Endometrium (tissue), 2 donors: Measurements from ENCODE around the gene FAM24A.
A peak's percentile ranks its signal among the peaks of the same experiment; 100 is the strongest.

Source experiments
- FAIRE-seq: peaks from 2 replicates; lab custom pipeline; 2012; peaks lifted over from hg19 to GRCh38; lab: Jason Lieb, UNC
- donor health status: control.
- donor health status: control.

Gene FAM24A

GRCh38 chr10:122931088-122931906 lies 20.9 kb downstream of the FAM24A start:
- FAIRE-seq: no peak

- no peak for FAIRE-seq
These were observed 28.9 kb downstream of the FAM24A start for GRCh38 chr10:122939133-122939855.

DNA sequence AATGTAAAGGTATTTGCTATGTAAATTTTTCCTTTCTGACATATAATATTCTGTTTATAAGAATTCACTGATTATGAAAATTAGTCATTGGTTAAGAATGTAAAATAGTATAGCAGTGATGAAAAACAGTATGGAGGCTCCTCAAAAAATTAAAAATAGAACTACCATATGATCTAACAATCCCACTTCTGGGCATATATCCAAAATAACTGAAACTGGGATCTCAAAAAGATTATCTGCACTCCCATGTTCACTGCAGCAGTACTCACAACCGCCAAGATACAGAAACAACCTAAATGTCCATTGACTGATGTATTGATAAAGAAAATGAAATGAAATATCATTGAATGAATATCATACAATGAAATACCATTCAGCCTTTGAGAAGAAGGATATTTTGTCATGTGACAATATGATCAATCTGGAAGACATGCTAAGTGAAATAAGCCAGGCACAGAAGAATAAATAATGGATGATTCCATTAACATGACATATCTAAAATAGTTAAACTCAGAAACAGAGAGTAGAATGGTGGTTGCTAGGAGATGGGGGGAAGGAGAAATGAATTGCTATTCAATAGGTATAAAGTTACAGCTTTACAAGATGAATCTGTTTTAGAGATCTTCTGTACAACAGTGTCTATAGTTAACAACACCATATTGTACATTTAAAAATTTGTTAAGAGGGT lies 29.6 kb downstream of the FAM24A start:
- FAIRE-seq: no peak

DNA sequence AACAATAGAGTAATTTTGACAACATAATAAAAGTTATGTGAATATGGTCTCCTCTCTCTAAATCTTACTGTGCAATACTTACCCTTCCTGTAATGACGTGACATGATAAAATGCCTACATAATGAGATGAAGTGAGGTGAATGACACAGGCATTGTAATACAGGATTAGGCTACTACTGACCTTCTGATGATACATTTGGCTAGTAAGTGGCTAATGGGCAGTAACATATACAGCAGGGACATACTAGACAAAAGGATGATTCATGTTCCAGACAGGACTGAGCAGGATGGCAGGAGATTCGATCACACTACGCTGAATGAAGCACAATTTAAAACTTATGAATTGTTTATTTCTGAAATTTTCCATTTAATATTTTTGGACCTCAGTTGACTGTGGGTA lies 38.9 kb downstream of the FAM24A start:
- no peak for FAIRE-seq

GRCh38 chr10:122953902-122954730 lies 43.7 kb downstream of the FAM24A start, which contains the start of gene C10orf88:
Gene C10orf88, minus strand, starts transcription at chr10:122954227. Its CDS starts 49 bp downstream, at chr10:122954178.
- FAIRE-seq: peak; percentile 43

GRCh38 chr10:122954731-122955050 lies 44.3 kb downstream of the FAM24A start:
- no peak for FAIRE-seq

- no peak for FAIRE-seq
These were observed 45.5 kb downstream of the FAM24A start for GRCh38 chr10:122955892-122956291.

GRCh38 chr10:122957474-122957873 lies 47.1 kb downstream of the FAM24A start:
- FAIRE-seq: no peak

DNA sequence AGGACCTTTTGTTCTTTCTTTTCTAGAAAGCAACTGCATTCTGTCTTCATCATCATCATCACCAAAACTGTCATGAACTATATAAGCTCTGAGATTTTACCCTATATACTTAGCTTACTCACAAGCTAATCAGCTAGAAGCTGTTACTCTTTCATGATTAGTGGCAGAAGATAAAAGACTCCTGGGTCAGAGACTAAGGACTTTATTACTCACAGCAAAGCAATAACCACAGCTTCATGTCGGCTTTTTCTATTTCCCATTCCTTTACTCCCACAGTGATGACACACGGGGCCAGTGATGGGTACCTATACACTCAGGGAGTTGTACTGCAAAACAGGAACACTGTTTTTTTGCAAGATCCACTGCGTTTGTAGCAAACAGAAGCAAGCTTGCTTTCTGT lies 52.0 kb downstream of the FAM24A start:
- no peak for FAIRE-seq
